ENCODE results near the gene PCDHGA8. TPM values are rescaled to one million over a fixed set of nuclear protein-coding genes. Genes with fewer than 3 reads are reported as not detected.
A peak's percentile ranks its signal among the peaks of the same experiment; 100 is the strongest.
"Not testable (repeated sequence)": the region's sequence is repeated elsewhere in the genome, so short reads cannot be mapped to it uniquely, and the experiment has no call there.

Gene PCDHGA8
- total RNA-seq, 1 experiment from 2014 or later, result 0.28 TPM

GRCh38 chr5:141397756-141398551 lies 5.5 kb downstream of the PCDHGA8 start, which contains the start of gene PCDHGB5:
PCDHGB5 (plus strand) TSS chr5:141397947; CDS start chr5:141398128, 181 bp downstream.
- peak within 1 kb of the TSS; percentile 57 for H3K4me3 Mint-ChIP-seq (ENCODE audit: unreplicated experiment)
- POLR2A ChIA-PET, result interaction anchor here (0.6 to 1.5 kb wide), 5 partner anchors 163 to 435 kb away, joined by 3 to 6 read pairs (median 3); partner anchors contain the start of gene PCDHB14
- H3K27me3 Mint-ChIP-seq (ENCODE audit: insufficient read depth, unreplicated experiment); intact Hi-C loops (cut with micrococcal nuclease); H3K36me3 Mint-ChIP-seq (ENCODE audit: insufficient read depth, unreplicated experiment); H3K4me1 Mint-ChIP-seq (ENCODE audit: insufficient read depth, unreplicated experiment); DNase-seq (ENCODE audit: unreplicated experiment): not testable (repeated sequence)
- H3K27ac Mint-ChIP-seq (ENCODE audit: low read depth, unreplicated experiment), result peak within 1 kb of the TSS; percentile 70
- TF ChIP-seq, protein P1, sequence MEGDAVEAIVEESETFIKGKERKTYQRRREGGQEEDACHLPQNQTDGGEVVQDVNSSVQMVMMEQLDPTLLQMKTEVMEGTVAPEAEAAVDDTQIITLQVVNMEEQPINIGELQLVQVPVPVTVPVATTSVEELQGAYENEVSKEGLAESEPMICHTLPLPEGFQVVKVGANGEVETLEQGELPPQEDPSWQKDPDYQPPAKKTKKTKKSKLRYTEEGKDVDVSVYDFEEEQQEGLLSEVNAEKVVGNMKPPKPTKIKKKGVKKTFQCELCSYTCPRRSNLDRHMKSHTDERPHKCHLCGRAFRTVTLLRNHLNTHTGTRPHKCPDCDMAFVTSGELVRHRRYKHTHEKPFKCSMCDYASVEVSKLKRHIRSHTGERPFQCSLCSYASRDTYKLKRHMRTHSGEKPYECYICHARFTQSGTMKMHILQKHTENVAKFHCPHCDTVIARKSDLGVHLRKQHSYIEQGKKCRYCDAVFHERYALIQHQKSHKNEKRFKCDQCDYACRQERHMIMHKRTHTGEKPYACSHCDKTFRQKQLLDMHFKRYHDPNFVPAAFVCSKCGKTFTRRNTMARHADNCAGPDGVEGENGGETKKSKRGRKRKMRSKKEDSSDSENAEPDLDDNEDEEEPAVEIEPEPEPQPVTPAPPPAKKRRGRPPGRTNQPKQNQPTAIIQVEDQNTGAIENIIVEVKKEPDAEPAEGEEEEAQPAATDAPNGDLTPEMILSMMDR (IDR thresholded peaks at IDR 0.05; ENCODE audit: unreplicated experiment), result peak; percentile 56
- BruUV-seq (replicated peaks), result TSS peak; percentile 58
- peaks cover 36% of the 10 kb centered on the region for H3K9me3 Mint-ChIP-seq (ENCODE audit: unreplicated experiment)
- CTCF ChIA-PET, result interaction anchor here (0.6 to 3.7 kb wide), 17 partner anchors 8 to 206 kb away, joined by 3 to 32 read pairs (median 3); partner anchors contain the start of genes PCDHB14 and PCDHGC3

DNA sequence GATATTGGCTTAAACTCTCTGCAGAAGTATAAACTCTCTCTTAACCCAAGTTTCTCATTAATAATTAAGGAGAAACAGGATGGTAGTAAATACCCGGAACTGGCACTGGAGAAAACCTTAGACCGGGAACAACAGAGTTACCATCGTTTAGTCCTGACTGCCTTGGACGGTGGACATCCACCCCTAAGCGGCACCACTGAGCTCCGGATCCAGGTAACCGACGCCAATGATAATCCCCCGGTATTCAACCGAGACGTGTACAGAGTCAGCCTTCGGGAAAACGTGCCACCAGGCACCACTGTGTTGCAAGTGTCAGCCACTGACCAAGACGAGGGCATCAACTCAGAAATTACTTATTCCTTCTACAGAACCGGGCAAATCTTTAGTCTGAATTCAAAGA lies 6.2 kb downstream of the PCDHGA8 start:
- ChIA-PET CTCF (interaction anchor here (0.6 to 3.7 kb wide), 5 partner anchors 56 to 167 kb away, joined by 3 to 32 read pairs (median 3); no protein-coding TSS in a partner anchor), POLR2A (no interaction called here)
- no peak for DNase-seq (ENCODE audit: unreplicated experiment)
- no peaks in the 10 kb centered on the region for H3K27me3 Mint-ChIP-seq (ENCODE audit: insufficient read depth, unreplicated experiment)
- no TSS peak for BruUV-seq (replicated peaks)
- no peaks in the 10 kb centered on the region for H3K4me1 Mint-ChIP-seq (ENCODE audit: insufficient read depth, unreplicated experiment)
- H3K36me3 Mint-ChIP-seq (ENCODE audit: insufficient read depth, unreplicated experiment), result peaks cover 5% of the 10 kb centered on the region
- intact Hi-C loops (cut with micrococcal nuclease), result no loop called here
- no peak overlapping the region for H3K4me3 Mint-ChIP-seq (ENCODE audit: unreplicated experiment)
- H3K27ac Mint-ChIP-seq (ENCODE audit: low read depth, unreplicated experiment), result no peak overlapping the region
- H3K9me3 Mint-ChIP-seq (ENCODE audit: unreplicated experiment), result peaks cover 36% of the 10 kb centered on the region
- TF ChIP-seq, protein P1 (IDR thresholded peaks at IDR 0.05; ENCODE audit: unreplicated experiment), result no peak

DNA sequence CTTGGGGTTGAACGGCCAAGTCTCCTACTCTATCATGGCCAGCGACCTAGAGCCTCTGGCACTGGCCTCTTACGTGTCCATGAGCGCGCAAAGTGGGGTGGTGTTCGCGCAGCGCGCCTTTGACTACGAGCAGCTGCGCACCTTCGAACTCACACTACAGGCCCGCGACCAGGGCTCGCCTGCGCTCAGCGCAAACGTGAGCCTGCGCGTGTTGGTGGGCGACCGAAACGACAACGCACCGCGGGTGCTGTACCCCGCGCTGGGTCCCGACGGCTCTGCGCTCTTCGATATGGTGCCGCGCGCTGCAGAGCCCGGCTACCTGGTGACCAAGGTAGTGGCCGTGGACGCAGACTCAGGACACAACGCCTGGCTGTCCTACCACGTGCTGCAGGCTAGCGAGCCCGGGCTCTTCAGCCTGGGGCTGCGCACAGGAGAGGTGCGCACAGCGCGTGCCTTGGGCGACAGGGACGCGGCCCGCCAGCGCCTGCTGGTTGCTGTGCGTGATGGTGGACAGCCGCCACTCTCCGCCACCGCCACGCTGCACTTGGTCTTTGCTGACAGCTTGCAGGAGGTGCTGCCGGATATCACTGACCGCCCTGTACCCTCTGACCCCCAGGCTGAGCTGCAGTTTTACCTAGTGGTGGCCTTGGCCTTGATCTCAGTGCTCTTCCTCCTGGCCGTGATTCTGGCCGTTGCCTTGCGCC lies 7.3 kb downstream of the PCDHGA8 start:
- Mint-ChIP-seq H3K4me1 (ENCODE audit: insufficient read depth, unreplicated experiment) (no peaks in the 10 kb centered on the region), H3K36me3 (ENCODE audit: insufficient read depth, unreplicated experiment) (peaks cover 5% of the 10 kb centered on the region), H3K4me3 (ENCODE audit: unreplicated experiment) (no peak overlapping the region), H3K9me3 (ENCODE audit: unreplicated experiment) (peaks cover 28% of the 10 kb centered on the region), H3K27me3 (ENCODE audit: insufficient read depth, unreplicated experiment) (no peaks in the 10 kb centered on the region), H3K27ac (ENCODE audit: low read depth, unreplicated experiment) (no peak overlapping the region)
- POLR2A ChIA-PET, result interaction anchor here (1.1 kb wide), 1 partner anchor 158 kb away, joined by 3 read pairs; no protein-coding TSS in a partner anchor
- CTCF ChIA-PET, result interaction anchor here (0.7 to 2.2 kb wide), 6 partner anchors 14 to 164 kb away, joined by 3 to 8 read pairs (median 3); partner anchors contain the start of genes PCDHGA10 and PCDHGA7
- TF ChIP-seq, protein P1 (IDR thresholded peaks at IDR 0.05; ENCODE audit: unreplicated experiment), result no peak
- BruUV-seq (replicated peaks), result no TSS peak
- no peak for DNase-seq (ENCODE audit: unreplicated experiment)
- intact Hi-C loops (cut with micrococcal nuclease), result no loop called here
